IPS-NIHi7 (cell line): ENCODE measurements around the gene CHN2.
A peak's percentile ranks its signal among the peaks of the same experiment; 100 is the strongest.

Experiments
- DNase-seq: peaks from one replicate; pipeline ENCODE4 v3.0.0; 2012; ENCODE audit warnings: mixed read lengths; ENCODE audit errors: extremely low spot score

CHN2 gene

DNA sequence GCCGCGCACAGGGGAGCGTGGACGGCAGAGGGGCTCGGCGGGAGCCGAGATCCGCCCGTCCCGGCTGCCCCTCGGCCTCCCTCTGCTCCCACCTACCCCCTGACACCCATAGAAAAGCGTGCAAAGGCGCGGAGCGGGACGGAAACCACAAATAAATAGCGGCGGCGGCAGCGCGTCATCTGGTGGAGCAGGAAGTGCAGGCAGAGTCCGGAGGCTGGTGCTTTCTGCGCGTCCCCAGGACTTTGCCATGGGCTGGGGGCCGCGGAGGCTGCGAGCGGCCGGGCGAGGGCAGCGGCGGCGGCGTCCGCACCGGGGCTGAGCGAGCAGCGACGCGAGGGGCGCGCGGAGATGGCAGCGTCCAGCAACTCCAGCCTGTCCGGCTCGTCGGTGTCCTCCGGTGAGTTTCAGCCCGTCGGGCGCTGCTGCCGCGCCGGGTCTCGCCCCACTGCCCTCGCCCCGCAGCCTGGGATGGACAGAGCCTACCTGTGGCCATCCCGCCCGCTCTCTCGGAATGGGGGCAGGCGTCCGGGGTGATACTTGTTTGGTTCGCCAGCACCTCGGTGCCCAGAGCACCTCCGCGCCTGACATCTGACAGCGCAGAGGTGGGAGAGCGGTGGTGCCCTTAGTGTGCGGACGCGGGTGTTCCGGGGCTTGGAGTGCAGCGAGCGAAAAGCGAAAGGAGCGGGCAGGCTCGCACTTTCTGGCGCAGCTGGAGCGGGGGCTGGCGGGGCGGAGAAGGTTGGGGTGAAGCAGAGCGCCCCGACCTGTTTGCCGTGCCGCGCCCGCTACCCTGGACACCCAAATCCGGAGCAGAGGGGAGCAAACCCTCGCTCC lies at the start of gene CHN2:
TSS of gene CHN2 (plus strand) at position 182 of the 834 bp plus-strand sequence.
- DNase-seq: peak; percentile 64

- DNase-seq: no peak
Observed at GRCh38 chr7:29145553-29146056, 49.0 kb upstream of the CHN2 start.

DNA sequence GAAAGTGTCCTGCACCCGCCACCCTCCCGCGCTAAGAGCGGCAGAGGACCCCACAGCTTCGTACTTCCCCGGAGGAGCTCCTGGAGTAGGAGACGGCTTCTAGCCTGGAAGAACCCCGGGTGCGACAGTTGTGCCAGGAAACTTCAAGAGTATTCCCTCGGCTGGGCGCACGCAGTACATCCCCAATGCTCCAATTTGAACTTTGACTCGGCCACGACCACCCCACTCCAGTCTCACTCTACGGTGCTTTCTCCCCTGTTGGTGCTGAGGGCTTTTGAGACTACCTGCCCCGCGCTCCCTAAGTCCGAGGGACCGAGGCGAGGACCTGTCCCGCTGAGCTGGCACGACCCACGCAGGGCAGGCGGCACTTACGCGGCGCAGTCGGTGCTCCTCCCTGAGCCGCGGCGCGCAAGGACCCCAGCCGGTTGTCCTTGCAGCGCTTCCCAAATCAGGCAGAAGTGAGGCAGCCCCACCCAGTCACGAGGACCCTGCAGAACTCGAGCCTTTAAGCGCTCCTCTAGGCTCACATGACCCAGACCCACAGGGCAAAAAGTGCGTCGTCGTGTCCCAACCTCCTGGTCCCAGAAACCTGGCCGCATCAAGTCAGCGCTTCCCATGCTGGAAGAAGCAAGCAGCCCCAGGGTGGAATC lies 48.4 kb upstream of the CHN2 start, which contains the start of gene CPVL:
TSS of gene CPVL (minus strand) at position 481 of the 650 bp plus-strand sequence. CDS start 25,476 bp downstream, outside the sequence.
- DNase-seq: peak; percentile 71

- DNase-seq: no peak
Observed at GRCh38 chr7:29146888-29147609, 47.5 kb upstream of the CHN2 start.

DNA sequence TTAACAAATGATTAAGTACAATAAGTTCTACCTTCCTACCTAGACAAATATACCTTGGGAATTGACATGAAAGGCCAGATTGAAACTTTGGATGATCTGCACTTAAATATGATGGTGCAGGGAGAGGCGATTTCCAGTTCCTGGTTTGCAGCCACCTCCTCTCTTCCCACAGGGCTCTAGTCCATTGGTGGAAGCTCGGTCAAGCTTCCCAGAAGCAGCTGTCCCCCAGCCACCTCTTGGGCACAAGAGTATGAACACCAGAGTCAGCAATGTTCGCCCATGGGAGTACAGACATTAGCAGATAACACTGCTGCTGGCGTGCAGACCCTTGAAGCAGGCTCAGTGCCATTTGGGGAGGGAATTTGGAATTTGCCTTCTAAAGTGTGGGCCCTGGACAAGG lies 46.8 kb upstream of the CHN2 start:
- DNase-seq: no peak

- DNase-seq: no peak
Observed at GRCh38 chr7:29149036-29149435, 45.5 kb upstream of the CHN2 start.

DNA sequence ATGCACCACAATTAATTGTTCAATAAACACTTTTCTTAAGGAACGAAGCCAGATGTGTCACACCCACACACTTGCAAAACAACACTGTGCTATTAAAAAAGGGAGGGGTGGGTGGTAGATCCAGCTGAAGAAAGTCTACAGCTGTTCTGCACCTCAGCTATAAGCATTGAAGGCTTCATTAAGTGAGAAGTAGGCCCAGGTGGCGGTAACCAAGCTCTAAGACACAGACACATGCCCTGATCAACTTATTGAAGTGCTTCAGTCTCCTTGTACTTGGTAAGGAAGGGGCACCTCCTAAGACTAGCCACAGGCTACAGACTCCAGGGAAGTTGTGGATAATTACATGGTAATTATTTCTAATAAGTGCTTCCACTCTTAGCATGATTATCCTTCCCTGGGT lies 43.7 kb upstream of the CHN2 start:
- no peak for DNase-seq

GRCh38 chr7:29154076-29154475 lies 40.5 kb upstream of the CHN2 start:
- DNase-seq: no peak

- DNase-seq: no peak
Observed at GRCh38 chr7:29156907-29157452, 37.6 kb upstream of the CHN2 start.

GRCh38 chr7:29158795-29159423 lies 35.7 kb upstream of the CHN2 start:
- DNase-seq: no peak

GRCh38 chr7:29160080-29160479 lies 34.5 kb upstream of the CHN2 start:
- DNase-seq: no peak

- no peak for DNase-seq
Observed at GRCh38 chr7:29161231-29161630, 33.3 kb upstream of the CHN2 start.

DNA sequence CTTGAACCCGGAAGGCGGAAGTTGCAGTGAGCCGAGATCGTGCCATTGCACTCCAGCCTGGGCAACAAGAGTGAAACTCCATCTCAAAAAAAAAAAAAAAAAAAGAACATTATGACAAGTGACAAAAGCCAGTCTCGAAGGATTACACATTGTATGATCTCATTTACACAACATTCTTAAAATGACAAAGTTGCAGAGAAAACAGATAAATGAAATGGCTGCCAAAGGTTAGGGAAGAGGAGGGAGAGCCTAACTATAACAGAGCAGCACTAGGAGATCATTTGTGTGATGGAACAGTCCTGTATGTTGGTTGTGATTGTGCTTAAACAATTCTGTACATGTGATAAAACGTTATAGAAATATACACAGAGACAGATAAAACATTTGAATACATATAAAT lies 32.0 kb upstream of the CHN2 start:
- DNase-seq: no peak

DNA sequence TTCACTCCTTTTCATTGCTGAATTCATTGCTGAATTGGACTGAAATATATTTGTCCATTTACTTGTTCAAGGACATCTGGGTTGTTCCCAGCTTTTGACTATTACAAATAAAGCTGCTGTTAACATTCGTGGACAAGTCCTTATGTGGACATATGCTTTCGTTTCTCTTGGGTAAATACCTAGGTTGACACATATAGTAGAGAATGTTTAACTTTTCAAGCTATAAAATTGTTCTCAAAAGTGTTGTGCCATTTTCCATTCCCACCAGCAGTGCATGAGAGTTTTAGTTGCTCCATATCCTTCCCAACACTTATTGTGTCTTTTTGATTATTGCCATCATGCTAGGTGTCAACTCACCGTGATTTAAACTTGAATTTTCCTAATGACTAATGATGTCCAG lies 30.7 kb upstream of the CHN2 start:
- DNase-seq: no peak

DNA sequence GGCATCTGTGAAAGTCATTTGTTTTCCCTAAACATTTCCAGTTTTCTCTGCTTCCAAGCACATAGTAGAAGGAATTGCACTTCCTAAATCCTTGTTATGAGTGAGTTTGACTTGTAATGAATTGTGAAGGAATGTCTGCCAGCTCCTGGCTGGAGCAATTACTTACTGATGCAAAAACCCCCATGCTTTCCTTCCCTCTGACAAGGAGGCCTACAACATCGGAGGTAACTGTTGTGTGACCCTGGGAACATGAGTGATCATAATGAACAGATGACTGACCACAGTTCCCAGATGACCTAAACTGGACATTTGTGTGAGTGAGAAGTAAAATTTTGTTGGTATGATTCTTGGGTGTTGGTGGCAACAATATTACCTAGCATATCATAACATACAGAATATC lies 26.9 kb upstream of the CHN2 start:
- no peak for DNase-seq

- DNase-seq: no peak
Observed at GRCh38 chr7:29170781-29171180, 23.8 kb upstream of the CHN2 start.

DNA sequence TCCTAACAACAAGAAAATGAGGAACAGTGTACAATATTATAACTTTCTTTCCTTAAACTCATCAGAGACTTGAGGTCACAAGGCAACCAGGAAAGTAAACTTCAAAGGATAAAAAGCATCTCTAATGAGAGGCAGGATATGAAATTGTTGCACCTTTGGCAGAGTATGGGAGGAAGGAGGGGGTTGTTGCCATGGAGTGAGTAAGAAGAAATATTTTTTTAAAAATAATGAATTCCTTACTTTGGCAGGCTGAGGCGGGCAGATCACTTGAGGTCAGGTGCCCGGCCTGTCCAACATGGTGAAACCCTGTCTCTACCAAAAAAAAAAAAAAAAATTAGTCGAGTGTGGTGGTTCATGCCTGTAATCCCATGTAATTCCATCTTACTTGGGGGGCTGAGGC lies 21.1 kb upstream of the CHN2 start:
- no peak for DNase-seq

GRCh38 chr7:29177963-29178600 lies 16.5 kb upstream of the CHN2 start:
- DNase-seq: no peak

- no peak for DNase-seq
Observed at GRCh38 chr7:29179115-29179514, 15.5 kb upstream of the CHN2 start.

DNA sequence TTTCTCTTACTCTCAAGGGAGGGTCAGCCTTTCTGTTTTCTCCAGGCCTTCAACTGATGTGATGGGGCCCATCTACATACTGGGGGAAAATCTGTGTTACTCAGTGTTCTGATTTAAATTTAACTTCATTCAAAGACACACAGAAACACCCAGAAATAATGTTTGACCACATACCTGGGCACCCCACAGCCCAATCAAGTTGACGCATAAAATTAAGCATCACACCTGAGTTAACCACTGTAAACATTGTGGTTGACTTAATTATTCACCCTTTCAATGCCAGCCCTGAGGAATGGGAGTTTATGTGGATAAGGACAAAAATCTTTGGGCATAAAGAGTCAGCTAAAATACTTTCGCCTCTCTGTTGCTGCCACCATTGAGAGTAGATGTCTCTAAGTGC lies 10.0 kb upstream of the CHN2 start:
- DNase-seq: no peak

- DNase-seq: no peak
Observed at GRCh38 chr7:29185613-29186012, 9.0 kb upstream of the CHN2 start.
